SU-DHL-6 (cell line): ENCODE results near the gene TEAD1.

Experiments used
- CTCF ChIP-seq: fragments of 200-600 bp; sonication (generic); IDR thresholded peaks from one replicate; pipeline ENCODE4 v1.5.1; 2017; ENCODE audit warnings: antibody characterized with exemption, mild to moderate bottlenecking, low read length, moderate library complexity; ENCODE audit not compliant: insufficient read depth, poor library complexity, severe bottlenecking
- EZH2phosphoT487 ChIP-seq: fragments of 200-600 bp; sonication (generic), shearing (Covaris generic); conservative IDR thresholded peaks from 2 replicates; pipeline ENCODE4 v1.6.1; 2018; ENCODE audit warnings: mild to moderate bottlenecking, antibody characterized with exemption, low read length, moderate library complexity, mixed read lengths

- TF ChIP-seq CTCF: no peak
- no peak for TF ChIP-seq EZH2phosphoT487
Measured at GRCh38 chr11:12927221-12927620, 253.0 kb downstream of the TEAD1 start.
